NT2/D1 (cell line): ENCODE data around the gene RNF214.

ENCODE experiments used
- SUZ12 ChIP-seq: IDR thresholded peaks from 2 replicates; pipeline ENCODE4 v1.6.1; 2011; ENCODE audit not compliant: insufficient read length, insufficient read depth; ENCODE audit errors: extremely low read depth
- YY1 ChIP-seq: IDR thresholded peaks from 2 replicates; pipeline ENCODE4 v1.6.1; 2011; ENCODE audit not compliant: insufficient read length, insufficient read depth
- ZNF274 ChIP-seq: IDR thresholded peaks from 2 replicates; pipeline ENCODE4 v1.6.1; 2011; ENCODE audit warnings: mild to moderate bottlenecking, low read depth, low read length

- TF ChIP-seq SUZ12 (no peak), YY1 (no peak), ZNF274 (no peak)
These were observed 67.8 kb downstream of the RNF214 start for GRCh38 chr11:117300283-117300663.
